Smooth muscle cell of bladder (primary cell): ENCODE results near the gene SMAP1. TPM values are rescaled to one million over a fixed set of nuclear protein-coding genes. Genes with fewer than 3 reads are reported as not detected.

ENCODE experiments used
- total RNA-seq: library from RNA; depleted of rRNA; stranded (reverse); fragments of >200 nt; gene quantifications from 2 replicates; pipeline ENCODE4 v1.2.3, GENCODE V29; 2014

SMAP1 gene
- 17.9 and 19.8 TPM in 2 replicates for total RNA-seq

GRCh38 chr6:70667711-70668498 lies at the start of gene SMAP1:
SMAP1 (plus strand) TSS chr6:70667883; CDS start chr6:70668024, 141 bp downstream.

Other genes starting within 250 kb of the SMAP1 start
- 4.4 and 6.4 TPM in 2 replicates for gene SDHAF4, start 101.0 kb upstream of the SMAP1 start, total RNA-seq